GM12878 (cell line): Measurements from ENCODE around the gene GPR87. TPM values are rescaled to one million over a fixed set of nuclear protein-coding genes. Genes with fewer than 3 reads are reported as not detected.

Experiments
- ATAC-seq: fragments of 200-7000 bp; cut with Tn5 transposase; 3 replicates; pipeline ENCODE4 v1.9.1; 2020; ENCODE audit warnings: mild to moderate bottlenecking, moderate library complexity
- BruUV-seq: library from RNA; stranded (reverse); fragments of 400-500 nt; replicated peaks from 2 replicates; lab custom pipeline; 2021; lab: Mats Ljungman, UMichigan
- CTCF ChIA-PET: fragments of 300-600 bp; sonication (Branson Sonifier 250); formaldehyde crosslinking; extraction: SDS; loops from one replicate; lab custom pipeline; 2021; ENCODE audit warnings: inconsistent platforms; lab: Yijun Ruan, JAX
- POLR2A ChIA-PET: fragments of 350-600 bp; formaldehyde crosslinking; extraction: SDS; loops from one replicate; lab custom pipeline; 2021; ENCODE audit warnings: inconsistent platforms; lab: Charles Lee
- RAD21 ChIA-PET: fragments of 300-600 bp; sonication (Branson Sonifier 250); formaldehyde crosslinking; loops from one replicate; lab custom pipeline; 2023; ENCODE audit warnings: antibody characterized with exemption; ENCODE audit not compliant: unreplicated experiment; lab: Charles Lee
- SMC1A ChIA-PET: fragments of 300-600 bp; sonication (Branson Sonifier 250); formaldehyde crosslinking; loops from one replicate; lab custom pipeline; 2023; ENCODE audit not compliant: unreplicated experiment, uncharacterized antibody; lab: Charles Lee
- DNase-seq: peaks from one replicate; pipeline ENCODE4 v3.0.0-alpha.2; 2011; ENCODE audit warnings: low read depth, low spot score
- FAIRE-seq: peaks from 3 replicates; lab custom pipeline; 2011; peaks lifted over from hg19 to GRCh38; lab: Jason Lieb, UNC
- H2AFZ ChIP-seq: 2 replicates; pipeline ENCODE4 v1.6.0; 2011; ENCODE audit warnings: low read depth, low read length, control low read depth; ENCODE audit not compliant: control insufficient read depth
- H3K27ac ChIP-seq: 2 replicates; pipeline ENCODE4 v1.5.1; 2011; ENCODE audit warnings: control low read depth; ENCODE audit not compliant: control insufficient read depth, insufficient read depth
- H3K27me3 ChIP-seq, 2 experiments: replicated peaks in 1 of 2; 2 replicates each; pipeline versions ENCODE4 v1.6.0 to v1.6.1; 2011; ENCODE audit warnings: low read length in 1 of 2; ENCODE audit not compliant: control insufficient read depth in 2 of 2, insufficient read depth in 2 of 2
- H3K36me3 ChIP-seq, 2 experiments: 2 replicates each; pipeline ENCODE4 v1.5.1; 2011; ENCODE audit warnings: low read length in 1 of 2; ENCODE audit not compliant: control insufficient read depth in 2 of 2, insufficient read depth in 2 of 2
- H3K4me1 ChIP-seq: 2 replicates; pipeline ENCODE4 v1.6.1; 2011; ENCODE audit warnings: mild to moderate bottlenecking, low read length, moderate library complexity, mixed read lengths; ENCODE audit not compliant: control insufficient read depth, insufficient read depth
- H3K4me2 ChIP-seq: 2 replicates; pipeline ENCODE4 v1.6.0; 2011; ENCODE audit warnings: control low read depth; ENCODE audit not compliant: control insufficient read depth, insufficient read depth
- H3K4me3 ChIP-seq: fragments of 200-600 bp; sonication (generic); 2 replicates; pipeline ENCODE4 v1.5.1; 2016
- H3K79me2 ChIP-seq: 2 replicates; pipeline ENCODE4 v1.6.0; 2011; ENCODE audit warnings: low read length; ENCODE audit not compliant: control insufficient read depth, insufficient read depth
- H3K9ac ChIP-seq: 2 replicates; pipeline ENCODE4 v1.8.0; 2011; ENCODE audit warnings: low read length, control low read depth, mixed read lengths; ENCODE audit not compliant: control insufficient read depth, insufficient read depth
- H3K9me3 ChIP-seq: replicated peaks from 3 replicates; pipeline ENCODE4 v1.5.1; 2011; ENCODE audit warnings: mild to moderate bottlenecking, low read length; ENCODE audit not compliant: control insufficient read depth, insufficient read depth
- H4K20me1 ChIP-seq: 2 replicates; pipeline ENCODE4 v1.6.0; 2011; ENCODE audit not compliant: control insufficient read depth, insufficient read depth
- FOXM1 ChIP-seq: IDR thresholded peaks from 2 replicates; pipeline ENCODE4 v1.6.1; 2012; ENCODE audit warnings: low read depth, mild to moderate bottlenecking, inconsistent platforms, low read length, moderate library complexity
- IKZF1 ChIP-seq: fragments of 450-650 bp; conservative IDR thresholded peaks from 2 replicates; pipeline ENCODE4 v1.6.1; 2017; ENCODE audit warnings: antibody characterized with exemption, mild to moderate bottlenecking
- NR2C1 ChIP-seq: fragments of 450-650 bp; IDR thresholded peaks from 2 replicates; pipeline ENCODE4 v1.6.1; 2017; ENCODE audit warnings: antibody characterized with exemption, mild to moderate bottlenecking, moderate library complexity
- RUNX3 ChIP-seq: IDR thresholded peaks from 2 replicates; pipeline ENCODE4 v1.6.1; 2012; ENCODE audit warnings: low read length, inconsistent platforms
- SP1 ChIP-seq: IDR thresholded peaks from one replicate; pipeline ENCODE4 v1.6.1; 2011; ENCODE audit warnings: low read depth, low read length
- ZNF24 ChIP-seq: fragments of 450-650 bp; IDR thresholded peaks from 2 replicates; pipeline ENCODE4 v1.6.1; 2017; ENCODE audit warnings: antibody characterized with exemption, mild to moderate bottlenecking
- ZSCAN29 ChIP-seq: fragments of 450-650 bp; IDR thresholded peaks from 2 replicates; pipeline ENCODE4 v1.6.1; 2017; ENCODE audit warnings: mild to moderate bottlenecking, moderate library complexity
- WGBS: methylation state at CpG from one replicate; pipeline ENCODE4 v1.1.6; 2016; ENCODE audit warnings: low lambda C conversion rate; ENCODE audit not compliant: insufficient replicate concordance, insufficient coverage; ENCODE audit errors: missing lambda C conversion rate; 5-methylcytosine and 5-hydroxymethylcytosine counted together
- in situ Hi-C: fragments of 300-500 bp; cut with MboI; formaldehyde crosslinking; loops from 9 replicates; pipeline ENCODE4 v1.14.3; 2018; ENCODE audit warnings: mixed read lengths
- intact Hi-C: fragments of 100-400 bp; cut with micrococcal nuclease; formaldehyde crosslinking; loops from one replicate; pipeline ENCODE4 v1.14.2; 2022; ENCODE audit not compliant: unreplicated experiment
- polyA plus RNA-seq, 11 experiments: library from polyadenylated mRNA; depleted of rRNA in 4 of 11; unstranded in 6 of 11; stranded (reverse) in 5 of 11; fragments of >200 nt; fragmentation: Nextera tagmentation in 4 of 11; fragmentation: Illumina TruSeq in 1 of 11; extraction: Ambion mirVana in 4 of 11; extraction: Trizol in 1 of 11; gene quantifications; 1 replicate in 1 of 11; 2 replicates in 10 of 11; pipeline versions ENCODE4 v1.2.1 to v1.2.3, GENCODE V29; 2011 to 2016; ENCODE audit warnings: inconsistent platforms in 2 of 11, missing spikeins in 2 of 11, low read depth in 1 of 11
- total RNA-seq, 4 experiments: library from RNA; depleted of rRNA in 3 of 4; stranded (reverse); fragments of >200 nt in 3 of 4; fragmentation: Illumina TruSeq in 1 of 4; extraction: Trizol in 1 of 4; gene quantifications; 2 replicates each; pipeline versions ENCODE4 v1.2.1 to v1.2.3, GENCODE V29; 2013 to 2021
- TF ChIP-seq, protein P1 (sequence below), 3 experiments: IDR thresholded peaks in 2 of 3; conservative IDR thresholded peaks in 1 of 3; 2 replicates each; pipeline ENCODE4 v1.5.1; 2011; ENCODE audit warnings: low read depth in 3 of 3, low read length in 3 of 3, mild to moderate bottlenecking in 3 of 3, control low read depth in 2 of 3, moderate library complexity in 2 of 3, inconsistent platforms in 1 of 3, mixed read lengths in 1 of 3; ENCODE audit not compliant: control insufficient read depth in 2 of 3, insufficient read depth in 1 of 3; ENCODE audit errors: extremely low read depth in 1 of 3
- TF ChIP-seq, protein P2 (sequence below): fragments of 450-650 bp; formaldehyde crosslinking; IDR thresholded peaks from 2 replicates; pipeline ENCODE4 v1.5.0; 2022; ENCODE audit warnings: mild to moderate bottlenecking, missing genetic modification characterization
- TF ChIP-seq, protein P3 (sequence below): fragments of 450-650 bp; IDR thresholded peaks from 2 replicates; pipeline ENCODE4 v1.6.1; 2016; ENCODE audit warnings: mild to moderate bottlenecking
- TF ChIP-seq, protein P4 (sequence below): IDR thresholded peaks from 2 replicates; pipeline ENCODE4 v1.6.1; 2012; ENCODE audit warnings: improper control_type of control experiment, low read depth, low read length; ENCODE audit not compliant: insufficient replicate concordance

Gene GPR87
- total and polyA plus RNA-seq, 10 of the 15 experiments (the other 5 are each of a cell fraction or from before 2014, with no cell fraction given) = 0.06 to 0.27 (median 0.16) TPM; not detected in 5

DNA sequence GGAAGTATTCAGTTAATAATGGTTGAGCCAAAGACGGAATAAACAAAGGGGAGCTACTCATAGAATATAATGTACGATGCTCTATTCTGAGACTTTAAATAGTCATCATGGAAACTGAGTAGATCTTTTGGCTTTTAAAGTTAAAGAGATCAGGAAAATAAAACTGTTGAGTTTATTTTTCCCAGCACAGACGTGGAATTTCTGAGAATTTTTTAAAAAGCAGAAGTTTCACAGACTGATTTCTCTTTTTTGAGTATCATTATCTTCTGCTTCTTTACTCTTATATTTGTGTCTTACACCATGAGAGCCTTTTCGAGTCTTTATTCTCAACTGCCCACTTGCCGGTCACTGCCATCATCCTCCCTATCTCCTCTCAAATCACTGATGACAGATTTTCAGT is 51.5 kb downstream of the GPR87 start:
- DNase-seq = no peak
- no peaks in the 10 kb centered on the region for H3K36me3 ChIP-seq
- H3K9me3 ChIP-seq = no peaks in the 10 kb centered on the region
- ChIA-PET RAD21 (no interaction called here), CTCF (interaction anchor here (2.5 kb wide), 1 partner anchor 35 kb away, joined by 7 read pairs; no protein-coding TSS in a partner anchor), SMC1A (interaction anchor here (0.8 to 3.6 kb wide), 3 partner anchors 13 to 355 kb away, joined by 3 to 13 read pairs (median 5); partner anchors contain the start of gene P2RY14), POLR2A (no interaction called here)
- intact Hi-C loops = no loop called here
- no peak overlapping the region for H2AFZ ChIP-seq
- no peaks in the 10 kb centered on the region for H3K27me3 ChIP-seq
- no peak overlapping the region for H3K4me3 ChIP-seq
- WGBS = 67% methylated on average over 5 of the region's 5 CpGs
- ATAC-seq = no peak
- peaks cover 7% of the 10 kb centered on the region; the same call in 1 of the 2 replicates for H3K4me1 ChIP-seq
- H3K79me2 ChIP-seq = no peaks in the 10 kb centered on the region
- no peak overlapping the region for H3K27ac ChIP-seq
- no peak overlapping the region for H3K9ac ChIP-seq
- in situ Hi-C loops = no loop called here
- no peaks in the 10 kb centered on the region for H4K20me1 ChIP-seq
- no peak for FAIRE-seq
- BruUV-seq = no TSS peak
- no peak overlapping the region for H3K4me2 ChIP-seq
- TF ChIP-seq RUNX3 = no peak
- TF ChIP-seq SP1 = no peak
- TF ChIP-seq FOXM1 = no peak
- TF ChIP-seq, protein P1, sequence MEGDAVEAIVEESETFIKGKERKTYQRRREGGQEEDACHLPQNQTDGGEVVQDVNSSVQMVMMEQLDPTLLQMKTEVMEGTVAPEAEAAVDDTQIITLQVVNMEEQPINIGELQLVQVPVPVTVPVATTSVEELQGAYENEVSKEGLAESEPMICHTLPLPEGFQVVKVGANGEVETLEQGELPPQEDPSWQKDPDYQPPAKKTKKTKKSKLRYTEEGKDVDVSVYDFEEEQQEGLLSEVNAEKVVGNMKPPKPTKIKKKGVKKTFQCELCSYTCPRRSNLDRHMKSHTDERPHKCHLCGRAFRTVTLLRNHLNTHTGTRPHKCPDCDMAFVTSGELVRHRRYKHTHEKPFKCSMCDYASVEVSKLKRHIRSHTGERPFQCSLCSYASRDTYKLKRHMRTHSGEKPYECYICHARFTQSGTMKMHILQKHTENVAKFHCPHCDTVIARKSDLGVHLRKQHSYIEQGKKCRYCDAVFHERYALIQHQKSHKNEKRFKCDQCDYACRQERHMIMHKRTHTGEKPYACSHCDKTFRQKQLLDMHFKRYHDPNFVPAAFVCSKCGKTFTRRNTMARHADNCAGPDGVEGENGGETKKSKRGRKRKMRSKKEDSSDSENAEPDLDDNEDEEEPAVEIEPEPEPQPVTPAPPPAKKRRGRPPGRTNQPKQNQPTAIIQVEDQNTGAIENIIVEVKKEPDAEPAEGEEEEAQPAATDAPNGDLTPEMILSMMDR (IDR thresholded peaks at IDR 0.05 in 2 of 3, conservative IDR thresholded peaks at IDR 0.05 in 1 of 3; ENCODE audit: control insufficient read depth in 2 of 3, extremely low read depth in 1 of 3, insufficient read depth in 1 of 3, low read depth in 3 of 3, low read length in 3 of 3) = no peak
- TF ChIP-seq ZSCAN29 = no peak
- no peak for TF ChIP-seq IKZF1
- TF ChIP-seq ZNF24 = no peak
- TF ChIP-seq NR2C1 = no peak
- TF ChIP-seq, protein P2, sequence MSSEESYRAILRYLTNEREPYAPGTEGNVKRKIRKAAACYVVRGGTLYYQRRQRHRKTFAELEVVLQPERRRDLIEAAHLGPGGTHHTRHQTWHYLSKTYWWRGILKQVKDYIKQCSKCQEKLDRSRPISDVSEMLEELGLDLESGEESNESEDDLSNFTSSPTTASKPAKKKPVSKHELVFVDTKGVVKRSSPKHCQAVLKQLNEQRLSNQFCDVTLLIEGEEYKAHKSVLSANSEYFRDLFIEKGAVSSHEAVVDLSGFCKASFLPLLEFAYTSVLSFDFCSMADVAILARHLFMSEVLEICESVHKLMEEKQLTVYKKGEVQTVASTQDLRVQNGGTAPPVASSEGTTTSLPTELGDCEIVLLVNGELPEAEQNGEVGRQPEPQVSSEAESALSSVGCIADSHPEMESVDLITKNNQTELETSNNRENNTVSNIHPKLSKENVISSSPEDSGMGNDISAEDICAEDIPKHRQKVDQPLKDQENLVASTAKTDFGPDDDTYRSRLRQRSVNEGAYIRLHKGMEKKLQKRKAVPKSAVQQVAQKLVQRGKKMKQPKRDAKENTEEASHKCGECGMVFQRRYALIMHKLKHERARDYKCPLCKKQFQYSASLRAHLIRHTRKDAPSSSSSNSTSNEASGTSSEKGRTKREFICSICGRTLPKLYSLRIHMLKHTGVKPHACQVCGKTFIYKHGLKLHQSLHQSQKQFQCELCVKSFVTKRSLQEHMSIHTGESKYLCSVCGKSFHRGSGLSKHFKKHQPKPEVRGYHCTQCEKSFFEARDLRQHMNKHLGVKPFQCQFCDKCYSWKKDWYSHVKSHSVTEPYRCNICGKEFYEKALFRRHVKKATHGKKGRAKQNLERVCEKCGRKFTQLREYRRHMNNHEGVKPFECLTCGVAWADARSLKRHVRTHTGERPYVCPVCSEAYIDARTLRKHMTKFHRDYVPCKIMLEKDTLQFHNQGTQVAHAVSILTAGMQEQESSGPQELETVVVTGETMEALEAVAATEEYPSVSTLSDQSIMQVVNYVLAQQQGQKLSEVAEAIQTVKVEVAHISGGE (CRISPR knock-in tag) = no peak
- TF ChIP-seq, protein P3, sequence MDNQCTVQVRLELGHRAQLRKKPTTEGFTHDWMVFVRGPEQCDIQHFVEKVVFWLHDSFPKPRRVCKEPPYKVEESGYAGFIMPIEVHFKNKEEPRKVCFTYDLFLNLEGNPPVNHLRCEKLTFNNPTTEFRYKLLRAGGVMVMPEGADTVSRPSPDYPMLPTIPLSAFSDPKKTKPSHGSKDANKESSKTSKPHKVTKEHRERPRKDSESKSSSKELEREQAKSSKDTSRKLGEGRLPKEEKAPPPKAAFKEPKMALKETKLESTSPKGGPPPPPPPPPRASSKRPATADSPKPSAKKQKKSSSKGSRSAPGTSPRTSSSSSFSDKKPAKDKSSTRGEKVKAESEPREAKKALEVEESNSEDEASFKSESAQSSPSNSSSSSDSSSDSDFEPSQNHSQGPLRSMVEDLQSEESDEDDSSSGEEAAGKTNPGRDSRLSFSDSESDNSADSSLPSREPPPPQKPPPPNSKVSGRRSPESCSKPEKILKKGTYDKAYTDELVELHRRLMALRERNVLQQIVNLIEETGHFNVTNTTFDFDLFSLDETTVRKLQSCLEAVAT = no peak
- TF ChIP-seq, protein P4, sequence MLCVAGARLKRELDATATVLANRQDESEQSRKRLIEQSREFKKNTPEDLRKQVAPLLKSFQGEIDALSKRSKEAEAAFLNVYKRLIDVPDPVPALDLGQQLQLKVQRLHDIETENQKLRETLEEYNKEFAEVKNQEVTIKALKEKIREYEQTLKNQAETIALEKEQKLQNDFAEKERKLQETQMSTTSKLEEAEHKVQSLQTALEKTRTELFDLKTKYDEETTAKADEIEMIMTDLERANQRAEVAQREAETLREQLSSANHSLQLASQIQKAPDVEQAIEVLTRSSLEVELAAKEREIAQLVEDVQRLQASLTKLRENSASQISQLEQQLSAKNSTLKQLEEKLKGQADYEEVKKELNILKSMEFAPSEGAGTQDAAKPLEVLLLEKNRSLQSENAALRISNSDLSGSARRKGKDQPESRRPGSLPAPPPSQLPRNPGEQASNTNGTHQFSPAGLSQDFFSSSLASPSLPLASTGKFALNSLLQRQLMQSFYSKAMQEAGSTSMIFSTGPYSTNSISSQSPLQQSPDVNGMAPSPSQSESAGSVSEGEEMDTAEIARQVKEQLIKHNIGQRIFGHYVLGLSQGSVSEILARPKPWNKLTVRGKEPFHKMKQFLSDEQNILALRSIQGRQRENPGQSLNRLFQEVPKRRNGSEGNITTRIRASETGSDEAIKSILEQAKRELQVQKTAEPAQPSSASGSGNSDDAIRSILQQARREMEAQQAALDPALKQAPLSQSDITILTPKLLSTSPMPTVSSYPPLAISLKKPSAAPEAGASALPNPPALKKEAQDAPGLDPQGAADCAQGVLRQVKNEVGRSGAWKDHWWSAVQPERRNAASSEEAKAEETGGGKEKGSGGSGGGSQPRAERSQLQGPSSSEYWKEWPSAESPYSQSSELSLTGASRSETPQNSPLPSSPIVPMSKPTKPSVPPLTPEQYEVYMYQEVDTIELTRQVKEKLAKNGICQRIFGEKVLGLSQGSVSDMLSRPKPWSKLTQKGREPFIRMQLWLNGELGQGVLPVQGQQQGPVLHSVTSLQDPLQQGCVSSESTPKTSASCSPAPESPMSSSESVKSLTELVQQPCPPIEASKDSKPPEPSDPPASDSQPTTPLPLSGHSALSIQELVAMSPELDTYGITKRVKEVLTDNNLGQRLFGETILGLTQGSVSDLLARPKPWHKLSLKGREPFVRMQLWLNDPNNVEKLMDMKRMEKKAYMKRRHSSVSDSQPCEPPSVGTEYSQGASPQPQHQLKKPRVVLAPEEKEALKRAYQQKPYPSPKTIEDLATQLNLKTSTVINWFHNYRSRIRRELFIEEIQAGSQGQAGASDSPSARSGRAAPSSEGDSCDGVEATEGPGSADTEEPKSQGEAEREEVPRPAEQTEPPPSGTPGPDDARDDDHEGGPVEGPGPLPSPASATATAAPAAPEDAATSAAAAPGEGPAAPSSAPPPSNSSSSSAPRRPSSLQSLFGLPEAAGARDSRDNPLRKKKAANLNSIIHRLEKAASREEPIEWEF = no peak
